Activated CD4-positive, alpha-beta T cell treated with anti-CD3 and anti-CD28 coated beads for 1 hour (primary cell): ENCODE data around the gene PDE4B.
"Not testable (repeated sequence)": the region's sequence is repeated elsewhere in the genome, so short reads cannot be mapped to it uniquely, and the experiment has no call there.

Experiments used
- DNase-seq: peaks from one replicate; pipeline ENCODE4 v3.0.0-alpha.2; 2020

The PDE4B gene

GRCh38 chr1:66296370-66296769 is 503.7 kb downstream of the PDE4B start:
- no peak for DNase-seq

GRCh38 chr1:66296951-66297350 is 504.3 kb downstream of the PDE4B start:
- DNase-seq, result no peak

GRCh38 chr1:66298464-66298863 is 505.8 kb downstream of the PDE4B start:
- no peak for DNase-seq

GRCh38 chr1:66300280-66300971 is 507.7 kb downstream of the PDE4B start:
- no peak for DNase-seq

GRCh38 chr1:66300972-66301451 is 508.3 kb downstream of the PDE4B start:
- no peak for DNase-seq

- no peak for DNase-seq
Observed at GRCh38 chr1:66302184-66302742, 509.6 kb downstream of the PDE4B start.

- no peak for DNase-seq
Observed at GRCh38 chr1:66302815-66303214, 510.1 kb downstream of the PDE4B start.

- DNase-seq, result no peak
Observed at GRCh38 chr1:66303646-66304045, 511.0 kb downstream of the PDE4B start.

- no peak for DNase-seq
Observed at GRCh38 chr1:66304128-66304527, 511.4 kb downstream of the PDE4B start.

- no peak for DNase-seq
Observed at GRCh38 chr1:66305927-66306326, 513.2 kb downstream of the PDE4B start.

GRCh38 chr1:66309006-66309741 is 516.5 kb downstream of the PDE4B start:
- no peak for DNase-seq

GRCh38 chr1:66311092-66311491 is 518.4 kb downstream of the PDE4B start:
- no peak for DNase-seq

GRCh38 chr1:66311628-66312027 is 518.9 kb downstream of the PDE4B start:
- no peak for DNase-seq

- DNase-seq, result no peak
Observed at GRCh38 chr1:66312271-66312990, 519.7 kb downstream of the PDE4B start.

- DNase-seq, result no peak
Observed at GRCh38 chr1:66313429-66313828, 520.7 kb downstream of the PDE4B start.

GRCh38 chr1:66315671-66316070 is 523.0 kb downstream of the PDE4B start:
- no peak for DNase-seq

GRCh38 chr1:66316464-66317247 is 524.0 kb downstream of the PDE4B start:
- no peak for DNase-seq

- DNase-seq, result no peak
Observed at GRCh38 chr1:66317248-66317515, 524.5 kb downstream of the PDE4B start.

- no peak for DNase-seq
Observed at GRCh38 chr1:66320231-66320630, 527.5 kb downstream of the PDE4B start.

GRCh38 chr1:66322462-66322861 is 529.8 kb downstream of the PDE4B start:
- not testable (repeated sequence) for DNase-seq

- no peak for DNase-seq
Observed at GRCh38 chr1:66323958-66324625, 531.4 kb downstream of the PDE4B start.
